Osteocyte (in vitro differentiated cells): ENCODE data around the gene ARMC2. TPM values are rescaled to one million over a fixed set of nuclear protein-coding genes. Genes with fewer than 3 reads are reported as not detected.

Source experiments
- DNase-seq: peaks from one replicate; pipeline ENCODE4 v3.0.0; 2021; ENCODE audit warnings: mixed read lengths; ENCODE audit not compliant: unreplicated experiment; ENCODE audit errors: extremely low spot score
- H3K27ac Mint-ChIP-seq: one replicate; pipeline ENCODE4 v1.8.0; 2021; ENCODE audit warnings: mild to moderate bottlenecking, mixed read lengths; ENCODE audit not compliant: unreplicated experiment
- H3K27me3 Mint-ChIP-seq: one replicate; pipeline ENCODE4 v1.8.0; 2021; ENCODE audit warnings: mixed read lengths; ENCODE audit not compliant: unreplicated experiment
- H3K36me3 Mint-ChIP-seq: one replicate; pipeline ENCODE4 v1.8.0; 2021; ENCODE audit warnings: mixed read lengths; ENCODE audit not compliant: unreplicated experiment
- H3K4me1 Mint-ChIP-seq: one replicate; pipeline ENCODE4 v1.8.0; 2021; ENCODE audit warnings: mixed read lengths; ENCODE audit not compliant: unreplicated experiment
- H3K4me3 Mint-ChIP-seq: one replicate; pipeline ENCODE4 v1.8.0; 2021; ENCODE audit warnings: mild to moderate bottlenecking, moderate library complexity, mixed read lengths; ENCODE audit not compliant: unreplicated experiment
- H3K9me3 Mint-ChIP-seq: one replicate; pipeline ENCODE4 v1.8.0; 2021; ENCODE audit warnings: mixed read lengths; ENCODE audit not compliant: unreplicated experiment
- CTCF ChIP-seq: fragments of 200-600 bp; sonication (generic); IDR thresholded peaks from 2 replicates; pipeline ENCODE4 v1.5.0; 2021; ENCODE audit warnings: antibody characterized with exemption, mild to moderate bottlenecking, moderate library complexity
- long read RNA-seq: library from polyadenylated mRNA; unstranded; transcript quantifications from one replicate; pipeline ENCODE4 v2.0.0, GENCODE V29; 2021
- total RNA-seq: library from RNA; stranded (reverse); gene quantifications from 2 replicates; pipeline ENCODE4 v1.2.1, GENCODE V29; 2021

Gene ARMC2
- total RNA-seq = 7.6 and 8.3 TPM in 2 replicates
- long read RNA-seq, partial matches to known transcripts = 7 of 12 reads
- long read RNA-seq, other reads (novel, unspliced or antisense) = 4 of 12 reads

- no peak for TF ChIP-seq CTCF
- peaks cover 16% of the 10 kb centered on the region for H3K4me1 Mint-ChIP-seq
- H3K36me3 Mint-ChIP-seq = no peaks in the 10 kb centered on the region
- DNase-seq = peak; percentile 97
- no peaks in the 10 kb centered on the region for H3K9me3 Mint-ChIP-seq
- peak within 1 kb of the TSS; percentile 85 for H3K4me3 Mint-ChIP-seq
- peak within 1 kb of the TSS; percentile 74 for H3K27ac Mint-ChIP-seq
- no peaks in the 10 kb centered on the region for H3K27me3 Mint-ChIP-seq
Observed at GRCh38 chr6:108848116-108848868, at the start of gene ARMC2. Gene ARMC2, plus strand, starts transcription at chr6:108848422. Its CDS starts 5,846 bp downstream, at chr6:108854268.

GRCh38 chr6:108798670-108799353, 49.4 kb upstream of the ARMC2 start:
- no peak for DNase-seq
- Mint-ChIP-seq H3K9me3 (no peaks in the 10 kb centered on the region), H3K27ac (no peak overlapping the region), H3K27me3 (peaks cover 9% of the 10 kb centered on the region), H3K4me3 (no peak overlapping the region), H3K36me3 (no peaks in the 10 kb centered on the region), H3K4me1 (peaks cover 4% of the 10 kb centered on the region)
- TF ChIP-seq CTCF = no peak

DNA sequence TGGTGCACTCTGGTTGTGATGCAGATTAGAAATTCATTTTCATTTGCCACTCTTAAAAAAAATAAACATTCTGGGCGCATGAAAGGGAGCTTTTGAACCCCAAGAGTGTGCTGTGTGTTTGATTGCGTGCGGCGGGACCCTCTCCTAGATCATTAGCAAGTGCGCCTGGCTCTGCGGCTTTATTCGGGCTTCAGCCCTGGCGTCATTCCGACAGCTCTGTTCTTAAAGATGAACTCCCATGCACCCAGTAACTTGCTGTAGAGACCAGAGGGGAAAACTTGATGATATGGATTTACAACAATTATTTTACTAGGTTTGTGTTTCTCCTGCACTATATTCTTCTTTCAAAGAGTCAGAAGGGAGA, 48.9 kb upstream of the ARMC2 start:
- DNase-seq = no peak
- H3K4me3 Mint-ChIP-seq = no peak overlapping the region
- H3K27ac Mint-ChIP-seq = no peak overlapping the region
- peaks cover 9% of the 10 kb centered on the region for H3K27me3 Mint-ChIP-seq
- no peaks in the 10 kb centered on the region for H3K9me3 Mint-ChIP-seq
- H3K4me1 Mint-ChIP-seq = peaks cover 4% of the 10 kb centered on the region
- TF ChIP-seq CTCF = no peak
- H3K36me3 Mint-ChIP-seq = no peaks in the 10 kb centered on the region

GRCh38 chr6:108799791-108800190, 48.4 kb upstream of the ARMC2 start:
- peaks cover 4% of the 10 kb centered on the region for H3K4me1 Mint-ChIP-seq
- H3K36me3 Mint-ChIP-seq = no peaks in the 10 kb centered on the region
- no peak for DNase-seq
- H3K27ac Mint-ChIP-seq = no peak overlapping the region
- TF ChIP-seq CTCF = no peak
- H3K9me3 Mint-ChIP-seq = no peaks in the 10 kb centered on the region
- peaks cover 9% of the 10 kb centered on the region for H3K27me3 Mint-ChIP-seq
- H3K4me3 Mint-ChIP-seq = no peak overlapping the region

DNA sequence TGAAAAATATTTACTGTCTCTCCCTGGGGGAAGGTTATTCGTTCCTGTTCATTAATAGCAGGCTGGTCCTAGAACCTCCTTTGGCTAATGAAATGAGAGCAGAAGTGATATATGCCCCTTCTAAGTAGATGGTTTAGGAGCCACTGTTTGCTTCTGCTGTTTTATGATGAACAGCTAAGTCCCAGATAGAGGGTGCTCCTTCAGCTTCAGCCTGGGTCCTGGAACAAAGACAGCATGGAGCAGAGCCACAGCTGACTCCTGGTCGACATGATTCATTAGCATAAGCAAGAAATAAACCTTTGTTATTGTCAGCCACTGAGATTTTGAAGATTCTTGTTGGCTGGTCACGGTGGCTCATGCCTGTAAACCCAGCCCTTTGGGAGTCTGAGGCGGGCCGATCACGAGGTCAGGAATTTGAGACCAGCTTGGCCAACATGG, 47.8 kb upstream of the ARMC2 start:
- H3K9me3 Mint-ChIP-seq = no peaks in the 10 kb centered on the region
- H3K27ac Mint-ChIP-seq = peak overlapping the region; percentile 53
- H3K4me1 Mint-ChIP-seq = peaks cover 4% of the 10 kb centered on the region
- H3K27me3 Mint-ChIP-seq = peaks cover 9% of the 10 kb centered on the region
- no peak overlapping the region for H3K4me3 Mint-ChIP-seq
- DNase-seq = no peak
- no peaks in the 10 kb centered on the region for H3K36me3 Mint-ChIP-seq
- no peak for TF ChIP-seq CTCF
